ENCODE data around the gene TNFSF12. TPM values are rescaled to one million over a fixed set of nuclear protein-coding genes. Genes with fewer than 3 reads are reported as not detected.

The TNFSF12 gene
- total RNA-seq, 1 experiment from 2014 or later = 15.2 TPM

GRCh38 chr17:7530023-7530900, 18.6 kb upstream of the TNFSF12 start:
- Histone ChIP-seq H4K20me1 (ENCODE audit: low read length) (no peaks in the 10 kb centered on the region), H3K4me1 (ENCODE audit: insufficient read depth, low read length) (no peaks in the 10 kb centered on the region), H3K36me3 (ENCODE audit: low read depth, low read length) (no peaks in the 10 kb centered on the region), H3K4me3 (ENCODE audit: low read length) (no peak overlapping the region), H3K9me2 (replicated peaks; ENCODE audit: low read length) (no peaks in the 10 kb centered on the region), H3K9me3 (ENCODE audit: low read length) (no peaks in the 10 kb centered on the region), H3K4me2 (ENCODE audit: low read length) (no peak overlapping the region), H2AFZ (ENCODE audit: low read length) (no peak overlapping the region), H3K79me2 (ENCODE audit: low read length) (no peaks in the 10 kb centered on the region), H3K9ac (ENCODE audit: low read length) (no peak overlapping the region), H3F3A (ENCODE audit: low read length, unreplicated experiment) (no peaks in the 10 kb centered on the region), H3K27ac (ENCODE audit: low read length) (no peak overlapping the region), H3K27me3 (ENCODE audit: low read length) (no peaks in the 10 kb centered on the region)
- no TSS peak for BruUV-seq (replicated peaks)
- TF ChIP-seq EZH2phosphoT487 (IDR thresholded peaks at IDR 0.05; ENCODE audit: borderline replicate concordance, low read length) = no peak
- TF ChIP-seq, protein P1, sequence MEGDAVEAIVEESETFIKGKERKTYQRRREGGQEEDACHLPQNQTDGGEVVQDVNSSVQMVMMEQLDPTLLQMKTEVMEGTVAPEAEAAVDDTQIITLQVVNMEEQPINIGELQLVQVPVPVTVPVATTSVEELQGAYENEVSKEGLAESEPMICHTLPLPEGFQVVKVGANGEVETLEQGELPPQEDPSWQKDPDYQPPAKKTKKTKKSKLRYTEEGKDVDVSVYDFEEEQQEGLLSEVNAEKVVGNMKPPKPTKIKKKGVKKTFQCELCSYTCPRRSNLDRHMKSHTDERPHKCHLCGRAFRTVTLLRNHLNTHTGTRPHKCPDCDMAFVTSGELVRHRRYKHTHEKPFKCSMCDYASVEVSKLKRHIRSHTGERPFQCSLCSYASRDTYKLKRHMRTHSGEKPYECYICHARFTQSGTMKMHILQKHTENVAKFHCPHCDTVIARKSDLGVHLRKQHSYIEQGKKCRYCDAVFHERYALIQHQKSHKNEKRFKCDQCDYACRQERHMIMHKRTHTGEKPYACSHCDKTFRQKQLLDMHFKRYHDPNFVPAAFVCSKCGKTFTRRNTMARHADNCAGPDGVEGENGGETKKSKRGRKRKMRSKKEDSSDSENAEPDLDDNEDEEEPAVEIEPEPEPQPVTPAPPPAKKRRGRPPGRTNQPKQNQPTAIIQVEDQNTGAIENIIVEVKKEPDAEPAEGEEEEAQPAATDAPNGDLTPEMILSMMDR (conservative IDR thresholded peaks at IDR 0.05; ENCODE audit: low read depth, low read length) = no peak
- TF ChIP-seq EZH2 (IDR thresholded peaks at IDR 0.05; ENCODE audit: low read length, unreplicated experiment) = no peak
- CTCF ChIA-PET = no interaction called here
- POLR2A ChIA-PET (ENCODE audit: unreplicated experiment) = no interaction called here
- DNase-seq (no peak), ATAC-seq (no peak)
- intact Hi-C loops (cut with micrococcal nuclease) = no loop called here

DNA sequence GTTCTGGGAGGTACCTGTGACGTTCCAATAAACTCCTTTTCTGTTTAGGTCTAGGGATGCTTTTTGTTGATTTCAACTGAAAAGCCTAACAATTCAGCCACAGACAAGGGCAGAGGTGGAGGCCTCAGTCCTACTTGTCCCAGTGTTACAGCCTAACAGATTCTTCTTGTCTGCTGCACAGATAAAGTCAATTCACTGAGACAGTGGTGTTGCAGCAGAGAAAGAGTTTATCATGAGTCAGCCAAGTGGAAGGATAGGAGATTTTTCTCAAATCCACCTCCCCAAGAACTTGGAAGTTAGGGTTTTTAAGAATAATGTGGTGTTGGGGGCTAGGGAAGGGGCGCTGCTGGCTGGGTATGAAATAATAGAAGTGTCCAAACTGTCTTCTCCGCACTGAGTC, 10.8 kb upstream of the TNFSF12 start:
- Histone ChIP-seq H3K27ac (ENCODE audit: low read length) (no peak overlapping the region), H3K4me2 (ENCODE audit: low read length) (no peak overlapping the region), H3K9me3 (ENCODE audit: low read length) (no peaks in the 10 kb centered on the region), H3K79me2 (ENCODE audit: low read length) (no peaks in the 10 kb centered on the region), H3K4me3 (ENCODE audit: low read length) (no peak overlapping the region), H3K9me2 (replicated peaks; ENCODE audit: low read length) (no peaks in the 10 kb centered on the region), H3K27me3 (ENCODE audit: low read length) (no peaks in the 10 kb centered on the region), H2AFZ (ENCODE audit: low read length) (no peak overlapping the region), H3K9ac (ENCODE audit: low read length) (no peak overlapping the region), H4K20me1 (ENCODE audit: low read length) (no peaks in the 10 kb centered on the region), H3K4me1 (ENCODE audit: insufficient read depth, low read length) (no peaks in the 10 kb centered on the region), H3F3A (ENCODE audit: low read length, unreplicated experiment) (no peaks in the 10 kb centered on the region), H3K36me3 (ENCODE audit: low read depth, low read length) (no peaks in the 10 kb centered on the region)
- no TSS peak for BruUV-seq (replicated peaks)
- TF ChIP-seq, protein P1 (conservative IDR thresholded peaks at IDR 0.05; ENCODE audit: low read depth, low read length) = no peak
- no peak for TF ChIP-seq EZH2 (IDR thresholded peaks at IDR 0.05; ENCODE audit: low read length, unreplicated experiment)
- TF ChIP-seq EZH2phosphoT487 (IDR thresholded peaks at IDR 0.05; ENCODE audit: borderline replicate concordance, low read length) = no peak
- intact Hi-C loops (cut with micrococcal nuclease) = no loop called here
- ChIA-PET CTCF (no interaction called here), POLR2A (ENCODE audit: unreplicated experiment) (no interaction called here)
- DNase-seq = no peak
- ATAC-seq = no peak

DNA sequence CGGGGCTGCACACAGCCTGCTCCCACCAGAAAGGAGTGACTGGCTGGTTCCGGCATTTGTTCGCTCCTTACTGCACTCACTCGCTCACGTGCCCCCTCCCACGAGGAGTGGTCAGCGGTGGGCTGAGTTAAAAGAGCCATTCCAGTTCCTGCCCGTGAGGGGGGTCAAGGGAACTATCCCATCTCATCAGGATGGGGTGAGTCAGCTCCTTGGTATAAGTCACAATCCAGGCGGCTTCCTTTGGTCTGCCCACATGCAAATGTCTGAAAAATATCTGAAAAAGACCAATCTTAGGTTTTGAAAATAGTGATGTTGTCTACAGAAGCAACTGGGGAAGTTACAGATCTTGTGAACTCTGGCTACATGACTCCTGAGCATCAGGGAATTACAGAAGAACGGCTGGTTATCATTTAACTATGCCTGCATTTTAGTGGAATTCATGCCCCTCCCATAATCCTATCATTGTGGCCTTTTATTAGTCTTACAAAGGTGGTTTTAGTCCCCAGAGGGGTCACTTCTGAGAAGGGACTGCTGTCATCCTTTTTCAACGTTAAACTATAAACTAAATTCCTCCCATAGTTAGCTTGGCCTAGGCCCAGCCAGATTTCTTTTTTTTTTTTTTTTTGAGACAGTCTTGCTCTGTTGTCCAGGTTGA, 9.8 kb upstream of the TNFSF12 start:
- no peak overlapping the region for H3K4me2 ChIP-seq (ENCODE audit: low read length)
- intact Hi-C loops (cut with micrococcal nuclease) = no loop called here
- POLR2A ChIA-PET (ENCODE audit: unreplicated experiment) = no interaction called here

More for the DNA sequence above, 9.8 kb upstream of the TNFSF12 start:
- BruUV-seq (replicated peaks) = no TSS peak
- Histone ChIP-seq H3K27ac (ENCODE audit: low read length) (no peak overlapping the region), H3K27me3 (ENCODE audit: low read length) (no peaks in the 10 kb centered on the region), H2AFZ (ENCODE audit: low read length) (no peak overlapping the region), H3F3A (ENCODE audit: low read length, unreplicated experiment) (no peaks in the 10 kb centered on the region), H3K36me3 (ENCODE audit: low read depth, low read length) (no peaks in the 10 kb centered on the region), H3K4me1 (ENCODE audit: insufficient read depth, low read length) (no peaks in the 10 kb centered on the region), H3K9me2 (replicated peaks; ENCODE audit: low read length) (no peaks in the 10 kb centered on the region), H3K9me3 (ENCODE audit: low read length) (no peaks in the 10 kb centered on the region), H3K9ac (ENCODE audit: low read length) (no peak overlapping the region), H3K79me2 (ENCODE audit: low read length) (no peaks in the 10 kb centered on the region), H3K4me3 (ENCODE audit: low read length) (no peak overlapping the region), H4K20me1 (ENCODE audit: low read length) (no peaks in the 10 kb centered on the region)
- CTCF ChIA-PET = interaction anchor here (0.6 kb wide), 1 partner anchor 17 kb away, joined by 8 read pairs; no protein-coding TSS in a partner anchor
- ATAC-seq (no peak), DNase-seq (no peak)
- TF ChIP-seq EZH2phosphoT487 (IDR thresholded peaks at IDR 0.05; ENCODE audit: borderline replicate concordance, low read length) = no peak
- no peak for TF ChIP-seq EZH2 (IDR thresholded peaks at IDR 0.05; ENCODE audit: low read length, unreplicated experiment)
- TF ChIP-seq, protein P1 (conservative IDR thresholded peaks at IDR 0.05; ENCODE audit: low read depth, low read length) = no peak

Data from PC-3 (cell line).